NCI-H1105 treated with DMSO at 0.1 percent for 48 hours (cell line): ENCODE data around the gene S100A12.

Source experiments
- DNase-seq: peaks from one replicate; lab custom pipeline; 2025; lab: John Stamatoyannopoulos, UW

S100A12 gene

DNA sequence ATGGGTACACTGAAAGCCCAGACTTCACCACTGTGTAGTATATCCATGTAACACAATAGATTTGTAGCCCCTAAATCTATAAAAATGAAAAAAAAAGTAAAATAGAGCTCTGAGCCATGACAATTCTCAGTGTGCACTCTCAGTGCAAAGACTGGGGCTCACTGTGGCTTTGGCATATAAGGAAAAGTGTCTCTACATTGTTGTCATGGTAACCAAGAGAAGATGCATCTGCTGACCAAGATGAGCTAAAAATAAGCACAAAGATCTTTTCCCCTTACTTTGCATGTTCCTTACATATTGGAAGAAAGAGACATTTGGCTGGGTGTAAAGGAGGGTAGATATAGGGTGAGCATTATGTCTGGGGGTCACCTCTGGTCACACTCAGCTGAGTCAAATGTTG lies 38.8 kb downstream of the S100A12 start:
- DNase-seq = no peak

DNA sequence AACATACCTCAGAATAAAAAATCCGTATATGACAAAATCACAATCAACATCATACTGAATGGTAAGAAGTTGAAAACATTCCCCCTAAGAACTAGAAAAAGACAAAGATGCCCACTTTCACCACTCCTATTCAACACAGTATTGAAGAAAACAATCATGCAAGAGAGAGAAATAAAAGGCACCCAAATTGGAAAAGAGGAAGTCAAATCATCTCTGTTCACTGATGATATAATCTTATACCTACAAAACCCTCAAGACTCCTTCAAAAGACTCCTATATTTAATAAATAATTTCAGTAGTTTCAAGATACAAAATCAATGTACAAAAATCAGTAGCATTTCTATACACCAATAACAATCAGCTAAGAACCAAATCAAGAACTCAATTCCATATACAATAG lies 41.5 kb downstream of the S100A12 start:
- no peak for DNase-seq

DNA sequence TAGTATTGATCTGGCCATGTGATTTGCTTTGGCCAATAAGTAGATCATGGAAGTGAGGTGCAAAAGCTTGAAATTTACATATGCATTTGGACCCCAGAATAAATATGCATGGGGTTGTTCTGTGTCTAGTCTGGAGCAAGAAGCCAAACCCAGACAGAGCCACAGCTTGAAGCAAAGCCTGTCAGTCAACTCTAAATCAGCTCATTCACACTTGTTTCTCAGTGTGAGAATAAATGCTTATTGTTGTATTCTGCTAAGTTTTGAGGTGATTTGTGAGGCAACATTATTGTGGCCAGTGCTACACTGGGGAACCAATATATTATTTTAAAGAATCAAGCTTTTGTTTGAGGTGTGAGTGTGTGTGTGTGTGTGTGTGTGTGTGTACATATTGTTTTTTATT lies 50.5 kb downstream of the S100A12 start:
- no peak for DNase-seq
